ENCODE data around the gene FOXK2. TPM values are rescaled to one million over a fixed set of nuclear protein-coding genes. Genes with fewer than 3 reads are reported as not detected.

FOXK2 gene
- total RNA-seq, 1 donor from 2014 or later, result 27.7 TPM

DNA sequence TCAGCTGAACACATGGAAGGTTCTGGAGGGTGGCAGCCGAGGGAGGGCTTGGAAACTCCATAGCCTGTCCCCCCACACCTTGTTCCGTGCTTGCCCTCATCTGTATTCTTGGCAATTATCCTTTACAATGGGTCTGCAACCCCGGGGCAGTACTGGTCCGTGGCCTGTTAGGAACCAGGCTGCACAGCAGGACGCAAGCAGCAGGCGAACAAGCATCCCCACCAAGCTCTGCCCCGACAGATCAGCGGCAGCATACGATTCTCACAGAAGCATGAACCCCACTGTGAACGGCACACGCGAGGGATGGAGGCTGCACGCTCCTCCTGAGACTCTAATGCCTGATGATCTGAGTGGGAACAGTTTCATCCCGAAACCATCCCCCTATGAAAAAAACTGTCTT is 122.5 kb downstream of the FOXK2 start:
- peaks cover 10 to 20% (median 11%) of the 10 kb centered on the region in 3 donors for H3K4me1 ChIP-seq (ENCODE audit: control insufficient read depth in 3 of 3, insufficient read depth in 3 of 3, low read length in 3 of 3)
- no peaks in the 10 kb centered on the region for H3K27me3 ChIP-seq (ENCODE audit: control insufficient read depth in 3 of 3, insufficient read depth in 3 of 3, low read length in 3 of 3)
- no peak overlapping the region for H3K27ac ChIP-seq (ENCODE audit: low read depth, low read length)
- peaks cover 13 to 35% (median 25%) of the 10 kb centered on the region in 3 donors for H3K36me3 ChIP-seq (ENCODE audit: control insufficient read depth in 3 of 3, insufficient read depth in 3 of 3, low read length in 3 of 3)
- H3K9me3 ChIP-seq (ENCODE audit: control insufficient read depth in 3 of 3, low read length in 3 of 3), result no peaks in the 10 kb centered on the region
- no peak overlapping the region for H3K9ac ChIP-seq (ENCODE audit: low read depth in 1 of 3, low read length in 3 of 3)
- H3K4me3 ChIP-seq (ENCODE audit: low read length in 3 of 3), result no peak overlapping the region

DNA sequence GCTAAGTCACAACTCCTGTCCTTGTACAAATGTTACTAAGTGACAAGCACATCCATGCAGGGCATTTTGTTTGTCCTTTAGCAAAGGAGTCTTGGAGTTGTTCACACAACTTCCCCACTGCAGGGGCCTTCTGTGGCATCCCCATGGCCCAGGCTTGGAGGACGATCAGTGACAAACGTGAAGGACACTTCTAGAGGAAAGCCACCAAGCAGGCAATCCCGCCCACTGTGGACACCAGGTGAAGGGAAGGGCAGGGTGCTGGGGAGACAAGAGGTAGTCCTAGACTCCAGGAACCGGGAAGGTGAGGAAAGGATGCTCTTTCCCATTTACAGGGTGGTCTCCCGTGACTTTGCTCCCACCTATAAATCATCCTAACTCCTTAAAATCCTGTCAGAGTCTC is 124.6 kb downstream of the FOXK2 start:
- Histone ChIP-seq H3K36me3 (ENCODE audit: control insufficient read depth in 3 of 3, insufficient read depth in 3 of 3, low read length in 3 of 3) (peaks cover 13 to 35% (median 25%) of the 10 kb centered on the region in 3 donors), H3K27me3 (ENCODE audit: control insufficient read depth in 3 of 3, insufficient read depth in 3 of 3, low read length in 3 of 3) (no peaks in the 10 kb centered on the region), H3K27ac (ENCODE audit: low read depth, low read length) (no peak overlapping the region), H3K9me3 (ENCODE audit: control insufficient read depth in 3 of 3, low read length in 3 of 3) (no peaks in the 10 kb centered on the region), H3K4me1 (ENCODE audit: control insufficient read depth in 3 of 3, insufficient read depth in 3 of 3, low read length in 3 of 3) (peaks cover 16 to 33% (median 19%) of the 10 kb centered on the region in 3 donors), H3K4me3 (ENCODE audit: low read length in 3 of 3) (no peak overlapping the region), H3K9ac (ENCODE audit: low read depth in 1 of 3, low read length in 3 of 3) (no peak overlapping the region)

GRCh38 chr17:82645516-82645915 is 126.0 kb downstream of the FOXK2 start:
- Histone ChIP-seq H3K9me3 (ENCODE audit: control insufficient read depth in 3 of 3, low read length in 3 of 3) (no peaks in the 10 kb centered on the region), H3K4me3 (ENCODE audit: low read length in 3 of 3) (no peak overlapping the region), H3K27me3 (ENCODE audit: control insufficient read depth in 3 of 3, insufficient read depth in 3 of 3, low read length in 3 of 3) (no peaks in the 10 kb centered on the region), H3K36me3 (ENCODE audit: control insufficient read depth in 3 of 3, insufficient read depth in 3 of 3, low read length in 3 of 3) (peaks cover 12 to 30% (median 25%) of the 10 kb centered on the region in 3 donors), H3K9ac (ENCODE audit: low read depth in 1 of 3, low read length in 3 of 3) (no peak overlapping the region), H3K27ac (ENCODE audit: low read depth, low read length) (no peak overlapping the region), H3K4me1 (ENCODE audit: control insufficient read depth in 3 of 3, insufficient read depth in 3 of 3, low read length in 3 of 3) (peaks cover 16 to 24% (median 19%) of the 10 kb centered on the region in 3 donors)

- H3K36me3 ChIP-seq (ENCODE audit: control insufficient read depth in 3 of 3, insufficient read depth in 3 of 3, low read length in 3 of 3), result peaks cover 5 to 16% (median 15%) of the 10 kb centered on the region in 3 donors
- peaks cover 16 to 24% (median 17%) of the 10 kb centered on the region in 3 donors for H3K4me1 ChIP-seq (ENCODE audit: control insufficient read depth in 3 of 3, insufficient read depth in 3 of 3, low read length in 3 of 3)
- no peaks in the 10 kb centered on the region for H3K9me3 ChIP-seq (ENCODE audit: control insufficient read depth in 3 of 3, low read length in 3 of 3)
- peak overlapping the region; percentile 88 to 95 (median 94) for H3K9ac ChIP-seq (ENCODE audit: low read depth in 1 of 3, low read length in 3 of 3)
- peak overlapping the region; percentile 85 to 95 (median 91) for H3K4me3 ChIP-seq (ENCODE audit: low read length in 3 of 3)
- H3K27ac ChIP-seq (ENCODE audit: low read depth, low read length), result peak overlapping the region; percentile 93
- no peaks in the 10 kb centered on the region for H3K27me3 ChIP-seq (ENCODE audit: control insufficient read depth in 3 of 3, insufficient read depth in 3 of 3, low read length in 3 of 3)
Observed at GRCh38 chr17:82647593-82648164, 128.1 kb downstream of the FOXK2 start.

GRCh38 chr17:82648165-82648668 is 128.7 kb downstream of the FOXK2 start, which contains the start of gene WDR45B:
WDR45B (minus strand) TSS chr17:82648444; CDS start chr17:82648340, 104 bp downstream.
- peak within 1 kb of the TSS; percentile 88 to 95 (median 94) for H3K9ac ChIP-seq (ENCODE audit: low read depth in 1 of 3, low read length in 3 of 3)
- peak within 1 kb of the TSS; percentile 85 to 95 (median 91) for H3K4me3 ChIP-seq (ENCODE audit: low read length in 3 of 3)
- peak within 1 kb of the TSS; percentile 93 for H3K27ac ChIP-seq (ENCODE audit: low read depth, low read length)
- H3K27me3 ChIP-seq (ENCODE audit: control insufficient read depth in 3 of 3, insufficient read depth in 3 of 3, low read length in 3 of 3), result no peaks in the 10 kb centered on the region
- H3K36me3 ChIP-seq (ENCODE audit: control insufficient read depth in 3 of 3, insufficient read depth in 3 of 3, low read length in 3 of 3), result peaks cover 2 to 12% (median 12%) of the 10 kb centered on the region in 3 donors
- peaks cover 16 to 24% (median 17%) of the 10 kb centered on the region in 3 donors for H3K4me1 ChIP-seq (ENCODE audit: control insufficient read depth in 3 of 3, insufficient read depth in 3 of 3, low read length in 3 of 3)
- no peaks in the 10 kb centered on the region for H3K9me3 ChIP-seq (ENCODE audit: control insufficient read depth in 3 of 3, low read length in 3 of 3)

DNA sequence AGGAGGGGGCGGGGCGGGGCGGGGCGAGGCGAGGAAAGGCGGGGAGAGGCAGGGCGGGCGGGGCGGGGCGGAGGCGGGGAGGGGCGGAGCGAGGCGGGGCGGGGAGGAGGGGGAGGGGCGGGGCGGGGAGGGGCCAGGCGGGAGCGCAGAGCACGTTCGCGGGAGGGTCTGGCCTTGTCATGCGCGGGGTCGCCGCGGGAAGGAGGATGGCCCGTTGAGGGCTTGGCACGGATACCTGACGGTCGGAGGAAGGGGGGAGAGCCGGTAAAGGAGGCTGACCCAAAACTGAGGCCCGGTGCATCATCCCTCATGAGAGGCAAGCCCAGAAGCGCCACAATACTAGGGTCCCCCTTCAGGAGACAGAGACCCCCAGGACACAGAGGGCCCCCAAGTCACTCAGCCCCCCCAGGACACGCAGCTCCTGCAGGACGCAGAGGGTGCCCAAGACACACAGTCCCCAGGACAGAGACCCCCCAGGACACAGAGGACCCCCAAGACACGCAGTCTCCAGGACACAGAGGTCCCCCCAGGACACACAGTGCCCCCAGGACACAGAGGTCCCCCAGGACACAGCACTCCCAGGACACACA is 129.3 kb downstream of the FOXK2 start:
- H3K36me3 ChIP-seq (ENCODE audit: control insufficient read depth in 3 of 3, insufficient read depth in 3 of 3, low read length in 3 of 3), result peaks cover 2 to 8% (median 7%) of the 10 kb centered on the region in 3 donors
- H3K27ac ChIP-seq (ENCODE audit: low read depth, low read length), result peak overlapping the region; percentile 64
- H3K4me3 ChIP-seq (ENCODE audit: low read length in 3 of 3), result peak overlapping the region; percentile 66 to 77 (median 76)
- H3K4me1 ChIP-seq (ENCODE audit: control insufficient read depth in 3 of 3, insufficient read depth in 3 of 3, low read length in 3 of 3), result peaks cover 16 to 24% (median 17%) of the 10 kb centered on the region in 3 donors
- no peaks in the 10 kb centered on the region for H3K27me3 ChIP-seq (ENCODE audit: control insufficient read depth in 3 of 3, insufficient read depth in 3 of 3, low read length in 3 of 3)
- H3K9ac ChIP-seq (ENCODE audit: low read depth in 1 of 3, low read length in 3 of 3), result peak overlapping the region; percentile 43 to 79 (median 64)
- H3K9me3 ChIP-seq (ENCODE audit: control insufficient read depth in 3 of 3, low read length in 3 of 3), result no peaks in the 10 kb centered on the region

DNA sequence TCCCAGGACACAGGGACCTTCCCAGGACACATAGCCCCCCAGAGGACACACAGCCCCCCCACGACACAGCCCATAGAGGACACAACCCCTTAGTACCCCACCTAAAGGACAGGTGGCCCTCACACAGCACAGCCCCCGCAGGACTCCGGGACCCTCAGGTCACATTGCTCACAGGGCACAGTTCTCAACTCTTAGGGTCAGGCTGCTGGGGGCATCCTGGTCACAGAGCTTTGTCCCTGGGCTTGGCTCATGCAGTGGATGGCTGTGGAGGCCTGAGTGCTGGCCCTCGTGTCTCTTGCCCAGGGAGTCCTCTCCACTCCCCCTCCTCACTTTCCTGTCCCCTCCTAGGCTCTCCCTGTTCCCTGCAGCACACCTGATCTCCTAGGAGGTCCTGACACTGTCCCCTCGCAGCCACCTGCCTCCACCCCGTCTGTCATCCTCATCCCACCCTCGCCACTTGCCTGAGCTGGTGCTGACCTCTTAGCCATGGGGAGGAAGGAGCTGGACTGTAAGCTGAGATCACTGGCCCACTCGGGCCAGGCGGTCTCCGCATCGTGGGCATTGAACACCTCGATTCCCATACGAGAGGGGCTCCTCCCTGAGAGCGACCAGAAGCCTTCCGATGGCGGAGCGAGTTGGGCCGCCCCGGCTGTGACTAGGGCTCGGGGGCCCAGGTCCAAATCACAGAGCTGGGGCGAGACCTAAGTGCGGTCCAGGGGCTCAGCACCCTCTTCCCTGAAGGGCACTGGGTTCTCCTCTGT is 130.1 kb downstream of the FOXK2 start:
- no peaks in the 10 kb centered on the region for H3K9me3 ChIP-seq (ENCODE audit: control insufficient read depth in 3 of 3, low read length in 3 of 3)
- H3K4me3 ChIP-seq (ENCODE audit: low read length in 3 of 3), result no peak overlapping the region
- no peak overlapping the region for H3K27ac ChIP-seq (ENCODE audit: low read depth, low read length)
- H3K27me3 ChIP-seq (ENCODE audit: control insufficient read depth in 3 of 3, insufficient read depth in 3 of 3, low read length in 3 of 3), result no peaks in the 10 kb centered on the region
- H3K4me1 ChIP-seq (ENCODE audit: control insufficient read depth in 3 of 3, insufficient read depth in 3 of 3, low read length in 3 of 3), result peaks cover 16 to 24% (median 17%) of the 10 kb centered on the region in 3 donors
- peak overlapping the region in 2 of 3 donors; percentile 3 to 79 for H3K9ac ChIP-seq (ENCODE audit: low read depth in 1 of 3, low read length in 3 of 3)
- H3K36me3 ChIP-seq (ENCODE audit: control insufficient read depth in 3 of 3, insufficient read depth in 3 of 3, low read length in 3 of 3), result no peaks in the 10 kb centered on the region

DNA sequence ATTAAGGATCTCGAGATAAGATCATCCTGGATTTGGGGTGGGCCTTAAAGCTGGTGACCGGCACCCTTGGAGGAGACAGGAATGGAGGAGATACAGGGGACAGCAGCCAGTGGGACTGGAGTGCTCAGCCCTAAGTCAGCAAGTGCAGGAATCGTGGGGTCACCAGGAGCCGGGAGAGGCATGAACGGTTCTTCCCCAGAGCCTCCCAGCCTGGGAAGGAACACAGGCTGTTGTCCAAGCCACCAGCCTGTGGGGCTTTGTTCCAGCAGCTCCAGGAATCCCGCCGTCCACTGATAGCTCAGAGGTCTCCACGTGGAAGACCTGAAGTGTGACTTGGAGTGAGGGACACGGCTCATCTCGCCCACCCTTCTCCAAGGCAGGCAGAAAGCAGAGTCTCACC is 131.2 kb downstream of the FOXK2 start:
- no peak overlapping the region for H3K4me3 ChIP-seq (ENCODE audit: low read length in 3 of 3)
- H3K9ac ChIP-seq (ENCODE audit: low read depth in 1 of 3, low read length in 3 of 3), result no peak overlapping the region
- H3K27me3 ChIP-seq (ENCODE audit: control insufficient read depth in 3 of 3, insufficient read depth in 3 of 3, low read length in 3 of 3), result no peaks in the 10 kb centered on the region

DNA sequence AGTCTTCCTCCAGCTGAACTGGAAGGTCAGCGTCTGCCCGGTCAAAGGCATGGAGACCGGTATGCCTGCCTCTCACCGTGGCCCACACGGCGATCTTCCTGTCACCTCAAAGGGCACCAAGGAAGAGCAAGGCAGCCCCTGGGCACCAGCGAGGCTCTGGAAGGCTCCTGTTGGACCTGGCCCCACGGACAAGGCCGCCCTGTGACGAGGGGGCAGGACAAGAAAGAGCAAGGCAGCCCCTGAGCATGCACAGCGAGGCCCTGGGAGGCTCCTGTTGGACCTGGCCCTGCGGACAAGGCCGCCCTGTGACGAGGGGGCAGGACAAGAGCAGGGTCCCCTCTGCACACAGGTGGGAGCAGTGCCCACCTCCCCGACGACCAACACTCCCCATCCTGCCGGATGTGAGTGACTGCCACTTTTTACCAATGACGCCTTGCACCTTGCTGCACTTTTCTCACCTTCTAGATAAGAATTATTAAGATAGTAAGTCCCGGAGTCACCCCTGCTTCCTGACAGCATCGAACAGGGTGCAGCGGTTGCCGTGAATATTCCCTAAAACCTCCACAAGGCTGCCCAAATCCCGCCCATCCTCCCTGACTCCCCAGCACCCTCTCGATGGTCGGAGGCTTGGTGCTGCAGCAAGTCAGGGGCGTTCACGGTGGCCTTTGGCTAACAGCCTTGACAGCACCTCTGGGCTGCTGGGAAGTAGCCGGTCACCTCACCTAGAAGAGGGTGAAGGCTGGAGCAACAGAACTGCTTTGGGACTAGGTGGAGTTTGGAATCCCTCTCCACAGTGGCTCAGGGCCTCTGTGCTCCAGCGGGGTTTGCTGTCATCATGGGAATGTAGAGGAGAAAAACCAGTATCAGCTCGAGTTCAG is 134.4 kb downstream of the FOXK2 start:
- Histone ChIP-seq H3K36me3 (ENCODE audit: control insufficient read depth in 3 of 3, insufficient read depth in 3 of 3, low read length in 3 of 3) (peaks cover 7 to 18% (median 16%) of the 10 kb centered on the region in 3 donors), H3K9me3 (ENCODE audit: control insufficient read depth in 3 of 3, low read length in 3 of 3) (no peaks in the 10 kb centered on the region), H3K27me3 (ENCODE audit: control insufficient read depth in 3 of 3, insufficient read depth in 3 of 3, low read length in 3 of 3) (no peaks in the 10 kb centered on the region), H3K27ac (ENCODE audit: low read depth, low read length) (no peak overlapping the region), H3K4me1 (ENCODE audit: control insufficient read depth in 3 of 3, insufficient read depth in 3 of 3, low read length in 3 of 3) (peaks cover 2 to 7% (median 3%) of the 10 kb centered on the region in 3 donors), H3K9ac (ENCODE audit: low read depth in 1 of 3, low read length in 3 of 3) (peak overlapping the region in 1 of 3 donors; percentile 25), H3K4me3 (ENCODE audit: low read length in 3 of 3) (no peak overlapping the region)

More for the DNA sequence above, 131.2 kb downstream of the FOXK2 start:
- Histone ChIP-seq H3K9me3 (ENCODE audit: control insufficient read depth in 3 of 3, low read length in 3 of 3) (no peaks in the 10 kb centered on the region), H3K4me1 (ENCODE audit: control insufficient read depth in 3 of 3, insufficient read depth in 3 of 3, low read length in 3 of 3) (peaks cover 13 to 19% (median 17%) of the 10 kb centered on the region in 3 donors), H3K36me3 (ENCODE audit: control insufficient read depth in 3 of 3, insufficient read depth in 3 of 3, low read length in 3 of 3) (no peaks in the 10 kb centered on the region), H3K27ac (ENCODE audit: low read depth, low read length) (no peak overlapping the region)

All from skeletal muscle tissue (tissue), 4 donors.